GM23338 (cell line): Measurements from ENCODE around the gene NAA20. TPM values are rescaled to one million over a fixed set of nuclear protein-coding genes. Genes with fewer than 3 reads are reported as not detected.
A peak's percentile ranks its signal among the peaks of the same experiment; 100 is the strongest.

Experiments used
- ATAC-seq: fragments of 200-7000 bp; cut with Tn5 transposase; 3 replicates; pipeline ENCODE4 v1.9.1; 2020
- DNase-seq: peaks from one replicate; pipeline ENCODE4 v3.0.0-alpha.2; 2015; ENCODE audit warnings: low spot score
- H2AFZ ChIP-seq: fragments of 200-600 bp; sonication (generic); 2 replicates; pipeline ENCODE4 v1.8.0; 2016; ENCODE audit warnings: antibody characterized with exemption, mild to moderate bottlenecking, moderate library complexity
- H3F3A ChIP-seq: fragments of 200-600 bp; sonication (generic); replicated peaks from 2 replicates; pipeline ENCODE4 v1.8.0; 2017; ENCODE audit warnings: antibody characterized with exemption, mixed run types, low read depth
- H3K27ac ChIP-seq: fragments of 200-600 bp; sonication (generic); 2 replicates; pipeline ENCODE4 v1.6.1; 2016; ENCODE audit warnings: low read depth
- H3K27me3 ChIP-seq: fragments of 200-600 bp; sonication (generic); 2 replicates; pipeline ENCODE4 v1.8.0; 2016; ENCODE audit warnings: mild to moderate bottlenecking, mixed run types, moderate library complexity; ENCODE audit not compliant: insufficient read depth
- H3K36me3 ChIP-seq: fragments of 200-600 bp; sonication (generic); 2 replicates; pipeline ENCODE4 v1.8.0; 2016; ENCODE audit warnings: mild to moderate bottlenecking; ENCODE audit not compliant: insufficient read depth
- H3K4me1 ChIP-seq: fragments of 200-600 bp; sonication (generic); 2 replicates; pipeline ENCODE4 v1.8.0; 2016; ENCODE audit warnings: mild to moderate bottlenecking, moderate library complexity; ENCODE audit not compliant: insufficient read depth
- H3K4me2 ChIP-seq: fragments of 200-600 bp; sonication (generic); 2 replicates; pipeline ENCODE4 v1.7.1; 2017; ENCODE audit warnings: mixed run types
- H3K4me3 ChIP-seq: fragments of 200-600 bp; sonication (generic); 2 replicates; pipeline ENCODE4 v1.6.1; 2016; ENCODE audit warnings: mixed run types
- H3K79me2 ChIP-seq: fragments of 200-600 bp; sonication (generic); replicated peaks from 2 replicates; pipeline ENCODE4 v1.8.0; 2017; ENCODE audit warnings: mild to moderate bottlenecking; ENCODE audit not compliant: insufficient read depth
- H3K9me2 ChIP-seq: fragments of 200-600 bp; sonication (generic); 2 replicates; pipeline ENCODE4 v1.8.0; 2017; ENCODE audit not compliant: insufficient read depth
- H4K20me1 ChIP-seq: fragments of 200-600 bp; sonication (generic); replicated peaks from 2 replicates; pipeline ENCODE4 v1.8.0; 2017; ENCODE audit warnings: mild to moderate bottlenecking; ENCODE audit not compliant: insufficient read depth
- H3K27ac Mint-ChIP-seq: 2 replicates; pipeline ENCODE4 v1.8.0; 2020; ENCODE audit warnings: inconsistent platforms, mild to moderate bottlenecking, moderate library complexity, mixed read lengths
- H3K27me3 Mint-ChIP-seq: 3 replicates; pipeline ENCODE4 v1.8.0; 2022; ENCODE audit warnings: low read depth, mild to moderate bottlenecking, moderate library complexity, mixed read lengths, inconsistent platforms; ENCODE audit not compliant: insufficient read depth, poor library complexity
- H3K36me3 Mint-ChIP-seq: 3 replicates; pipeline ENCODE4 v1.8.0; 2021; ENCODE audit warnings: low read depth, mild to moderate bottlenecking, inconsistent platforms, moderate library complexity, mixed read lengths
- H3K4me1 Mint-ChIP-seq: 3 replicates; pipeline ENCODE4 v1.8.0; 2020; ENCODE audit warnings: mild to moderate bottlenecking, inconsistent platforms, mixed read lengths
- H3K4me3 Mint-ChIP-seq: 3 replicates; pipeline ENCODE4 v1.8.0; 2021; ENCODE audit warnings: moderate library complexity, mild to moderate bottlenecking, inconsistent platforms, mixed read lengths
- H3K9me3 Mint-ChIP-seq: 3 replicates; pipeline ENCODE4 v1.8.0; 2020; ENCODE audit warnings: moderate library complexity, mild to moderate bottlenecking, inconsistent platforms, mixed read lengths
- EZH2 ChIP-seq: fragments of 200-600 bp; sonication (generic); IDR thresholded peaks from one replicate; pipeline ENCODE4 v1.8.0; 2017; ENCODE audit warnings: antibody characterized with exemption, mild to moderate bottlenecking, low read depth; ENCODE audit not compliant: unreplicated experiment
- EZH2phosphoT487 ChIP-seq: fragments of 200-600 bp; sonication (generic); IDR thresholded peaks from one replicate; pipeline ENCODE4 v1.8.1; 2018; ENCODE audit warnings: antibody characterized with exemption; ENCODE audit not compliant: unreplicated experiment
- POLR2AphosphoS5 ChIP-seq: IDR thresholded peaks from 2 replicates; pipeline ENCODE4 v1.6.1; 2016; ENCODE audit warnings: antibody characterized with exemption, low read depth
- REST ChIP-seq: IDR thresholded peaks from one replicate; pipeline ENCODE4 v1.6.1; 2018; ENCODE audit warnings: antibody characterized with exemption; ENCODE audit not compliant: unreplicated experiment
- ZNF331 ChIP-seq: fragments of 250-450 bp; sonication (Bioruptor Pico); IDR thresholded peaks from 2 replicates; pipeline ENCODE4 v1.5.0; 2020; ENCODE audit warnings: low read depth, mild to moderate bottlenecking, moderate library complexity
- polyA plus RNA-seq: library from polyadenylated mRNA; unstranded; fragments of >200 nt; fragmentation: Nextera tagmentation; extraction: Ambion mirVana; gene quantifications from 2 replicates; pipeline ENCODE4 v1.2.1, GENCODE V29; 2016
- total RNA-seq: library from RNA; depleted of rRNA; stranded (reverse); fragments of >200 nt; shearing (Covaris generic); gene quantifications from 2 replicates; pipeline ENCODE4 v1.2.3, GENCODE V29; 2014

NAA20 gene
- total and polyA plus RNA-seq, 2 experiments from 2014 or later: 28.7 to 117 TPM

GRCh38 chr20:20060234-20060998 is 43.3 kb downstream of the NAA20 start (continued):
- no peak for TF ChIP-seq REST
- no peak for TF ChIP-seq EZH2phosphoT487
- TF ChIP-seq POLR2AphosphoS5: no peak
- TF ChIP-seq EZH2: no peak
- TF ChIP-seq ZNF331 (CRISPR knock-in tag): no peak

GRCh38 chr20:20063941-20064702 is 47.0 kb downstream of the NAA20 start:
- no peak overlapping the region for H3K4me3 ChIP-seq
- ATAC-seq (no peak), DNase-seq (no peak)
- no peaks in the 10 kb centered on the region for H3K36me3 ChIP-seq
- H3K27me3 ChIP-seq: no peaks in the 10 kb centered on the region
- TF ChIP-seq REST (peak; percentile 24), EZH2phosphoT487 (no peak), POLR2AphosphoS5 (no peak), EZH2 (no peak)
- no peaks in the 10 kb centered on the region for H3K4me1 ChIP-seq
- H2AFZ ChIP-seq: no peak overlapping the region
- no peak overlapping the region for H3K4me3 Mint-ChIP-seq
- H3K27ac Mint-ChIP-seq: no peak overlapping the region
- H4K20me1 ChIP-seq: no peaks in the 10 kb centered on the region
- no peaks in the 10 kb centered on the region for H3K36me3 Mint-ChIP-seq
- no peaks in the 10 kb centered on the region for H3F3A ChIP-seq
- no peaks in the 10 kb centered on the region for H3K9me2 ChIP-seq
- H3K27me3 Mint-ChIP-seq: no peaks in the 10 kb centered on the region
- no peaks in the 10 kb centered on the region for H3K79me2 ChIP-seq
- H3K27ac ChIP-seq: no peak overlapping the region
- no peaks in the 10 kb centered on the region for H3K9me3 Mint-ChIP-seq
- peaks cover 6% of the 10 kb centered on the region; the same call in 2 of the 3 replicates for H3K4me1 Mint-ChIP-seq
- no peak overlapping the region for H3K4me2 ChIP-seq
